ENCODE measurements around the gene HSD17B7. TPM values are rescaled to one million over a fixed set of nuclear protein-coding genes. Genes with fewer than 3 reads are reported as not detected.

HSD17B7 gene
- total RNA-seq (2022; extraction: Qiagen RNA extraction; ENCODE audit: low read depth): 8.1 to 10.6 TPM (median 9.5 TPM) in 5 replicates

GRCh38 chr1:162790303-162790984 is at the start of gene HSD17B7:
Gene HSD17B7, plus strand, starts transcription at chr1:162790702. Its CDS starts 99 bp downstream, at chr1:162790801.

GRCh38 chr1:162861101-162861500 is 70.6 kb downstream of the HSD17B7 start, which contains the start of gene CCDC190:
Gene CCDC190, minus strand, starts transcription at chr1:162861175. Its CDS starts 1,529 bp downstream, at chr1:162859646.

Other genes starting within 250 kb of the HSD17B7 start
- 21.3 to 34.2 TPM (median 31.1 TPM) in 5 replicates for gene UAP1, start 229.0 kb upstream of the HSD17B7 start, total RNA-seq (2022; extraction: Qiagen RNA extraction; ENCODE audit: low read depth)
- 0.28 to 0.49 TPM (median 0.35 TPM) in 5 replicates for gene DDR2, start 158.2 kb upstream of the HSD17B7 start, total RNA-seq (2022; extraction: Qiagen RNA extraction; ENCODE audit: low read depth)
- not detected in 5 replicates for gene CCDC190, start 70.5 kb downstream of the HSD17B7 start, total RNA-seq (2022; extraction: Qiagen RNA extraction; ENCODE audit: low read depth)

All from A549 treated with RU486 at 1 μM for 4 hours (cell line).